Ishikawa (cell line): ENCODE measurements around the gene MYH3.

Source experiments
- CEBPB ChIP-seq: IDR thresholded peaks from 2 replicates; pipeline ENCODE4 v1.6.1; 2012
- CREB1 ChIP-seq: IDR thresholded peaks from 2 replicates; pipeline ENCODE4 v1.6.1; 2012; ENCODE audit warnings: low read depth
- EP300 ChIP-seq: IDR thresholded peaks from 2 replicates; pipeline ENCODE4 v1.6.1; 2012; ENCODE audit warnings: borderline replicate concordance
- FOXM1 ChIP-seq: IDR thresholded peaks from 2 replicates; pipeline ENCODE4 v1.6.1; 2012; ENCODE audit warnings: low read depth, borderline replicate concordance
- NFIC ChIP-seq: IDR thresholded peaks from 2 replicates; pipeline ENCODE4 v1.6.1; 2012
- TCF12 ChIP-seq: IDR thresholded peaks from 2 replicates; pipeline ENCODE4 v1.6.1; 2012; ENCODE audit warnings: low read depth
- YY1 ChIP-seq: IDR thresholded peaks from 2 replicates; pipeline ENCODE4 v1.6.1; 2012; ENCODE audit warnings: low read depth
- ZBTB7A ChIP-seq: IDR thresholded peaks from 2 replicates; pipeline ENCODE4 v1.6.1; 2012; ENCODE audit warnings: low read depth
- TF ChIP-seq, protein P1 (sequence below): IDR thresholded peaks from 2 replicates; pipeline ENCODE4 v1.6.1; 2012; ENCODE audit warnings: low read depth, mild to moderate bottlenecking

DNA sequence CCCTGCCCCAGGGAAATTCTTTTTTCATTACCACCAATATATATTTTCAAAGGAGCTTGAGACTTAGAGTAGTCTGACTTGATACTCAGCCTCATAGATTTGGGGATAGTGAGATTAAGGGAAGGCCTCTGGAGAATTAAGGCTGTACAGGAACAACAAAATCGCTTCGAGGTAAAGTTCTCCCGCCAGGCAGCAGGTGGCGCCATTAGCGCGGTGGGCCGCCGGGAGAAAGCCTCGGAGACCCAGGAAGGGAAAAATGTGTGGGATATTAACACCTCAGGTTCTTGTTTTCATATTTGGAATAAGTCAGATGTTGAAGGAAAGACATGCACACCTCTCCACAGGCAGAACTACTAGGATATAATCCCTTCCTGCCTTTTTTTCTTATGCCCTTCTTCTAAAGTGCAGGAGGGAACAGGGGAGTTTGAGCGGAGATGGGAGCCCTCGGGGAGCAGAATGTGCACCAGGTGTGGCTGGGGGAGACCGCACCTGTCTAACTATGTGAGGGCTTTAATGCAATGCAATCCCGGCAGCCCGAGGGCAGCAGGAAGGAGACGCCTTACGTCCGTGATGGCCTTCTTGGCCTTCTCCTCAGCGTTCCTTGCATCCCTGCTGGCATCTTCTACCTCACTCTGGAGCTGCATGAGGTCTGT, 25.9 kb downstream of the MYH3 start:
- TF ChIP-seq NFIC, result no peak
- TF ChIP-seq CEBPB, result no peak
- TF ChIP-seq EP300, result no peak
- TF ChIP-seq CREB1, result no peak
- TF ChIP-seq TCF12, result no peak
- no peak for TF ChIP-seq YY1
- no peak for TF ChIP-seq ZBTB7A
- TF ChIP-seq FOXM1, result no peak
- TF ChIP-seq, protein P1, sequence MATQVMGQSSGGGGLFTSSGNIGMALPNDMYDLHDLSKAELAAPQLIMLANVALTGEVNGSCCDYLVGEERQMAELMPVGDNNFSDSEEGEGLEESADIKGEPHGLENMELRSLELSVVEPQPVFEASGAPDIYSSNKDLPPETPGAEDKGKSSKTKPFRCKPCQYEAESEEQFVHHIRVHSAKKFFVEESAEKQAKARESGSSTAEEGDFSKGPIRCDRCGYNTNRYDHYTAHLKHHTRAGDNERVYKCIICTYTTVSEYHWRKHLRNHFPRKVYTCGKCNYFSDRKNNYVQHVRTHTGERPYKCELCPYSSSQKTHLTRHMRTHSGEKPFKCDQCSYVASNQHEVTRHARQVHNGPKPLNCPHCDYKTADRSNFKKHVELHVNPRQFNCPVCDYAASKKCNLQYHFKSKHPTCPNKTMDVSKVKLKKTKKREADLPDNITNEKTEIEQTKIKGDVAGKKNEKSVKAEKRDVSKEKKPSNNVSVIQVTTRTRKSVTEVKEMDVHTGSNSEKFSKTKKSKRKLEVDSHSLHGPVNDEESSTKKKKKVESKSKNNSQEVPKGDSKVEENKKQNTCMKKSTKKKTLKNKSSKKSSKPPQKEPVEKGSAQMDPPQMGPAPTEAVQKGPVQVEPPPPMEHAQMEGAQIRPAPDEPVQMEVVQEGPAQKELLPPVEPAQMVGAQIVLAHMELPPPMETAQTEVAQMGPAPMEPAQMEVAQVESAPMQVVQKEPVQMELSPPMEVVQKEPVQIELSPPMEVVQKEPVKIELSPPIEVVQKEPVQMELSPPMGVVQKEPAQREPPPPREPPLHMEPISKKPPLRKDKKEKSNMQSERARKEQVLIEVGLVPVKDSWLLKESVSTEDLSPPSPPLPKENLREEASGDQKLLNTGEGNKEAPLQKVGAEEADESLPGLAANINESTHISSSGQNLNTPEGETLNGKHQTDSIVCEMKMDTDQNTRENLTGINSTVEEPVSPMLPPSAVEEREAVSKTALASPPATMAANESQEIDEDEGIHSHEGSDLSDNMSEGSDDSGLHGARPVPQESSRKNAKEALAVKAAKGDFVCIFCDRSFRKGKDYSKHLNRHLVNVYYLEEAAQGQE, result no peak
